Calu3 (cell line): ENCODE data around the gene OR8D1. TPM values are rescaled to one million over a fixed set of nuclear protein-coding genes. Genes with fewer than 3 reads are reported as not detected.

Experiments used
- BruUV-seq: library from RNA; stranded (reverse); fragments of 400-500 nt; replicated peaks from 2 replicates; lab custom pipeline; 2021; lab: Mats Ljungman, UMichigan
- CTCF ChIA-PET: fragments of 300-600 bp; sonication (Branson Sonifier 250); formaldehyde crosslinking; loops from one replicate; lab custom pipeline; 2022; ENCODE audit warnings: antibody characterized with exemption; lab: Charles Lee
- DNase-seq: peaks from one replicate; pipeline ENCODE4 v3.0.0; 2022
- H3K27ac Mint-ChIP-seq: one replicate; pipeline ENCODE4 v1.8.0; 2022; ENCODE audit warnings: mixed read lengths; ENCODE audit not compliant: unreplicated experiment
- H3K27me3 Mint-ChIP-seq: one replicate; pipeline ENCODE4 v1.8.0; 2022; ENCODE audit warnings: mixed read lengths; ENCODE audit not compliant: unreplicated experiment
- H3K36me3 Mint-ChIP-seq: one replicate; pipeline ENCODE4 v1.8.0; 2022; ENCODE audit warnings: mild to moderate bottlenecking, moderate library complexity, mixed read lengths; ENCODE audit not compliant: insufficient read depth, unreplicated experiment
- H3K4me1 Mint-ChIP-seq: one replicate; pipeline ENCODE4 v1.8.0; 2022; ENCODE audit warnings: mild to moderate bottlenecking, low read depth, mixed read lengths; ENCODE audit not compliant: unreplicated experiment
- H3K4me3 Mint-ChIP-seq: one replicate; pipeline ENCODE4 v1.8.0; 2022; ENCODE audit warnings: mild to moderate bottlenecking, low read depth, moderate library complexity, mixed read lengths; ENCODE audit not compliant: unreplicated experiment
- H3K9me3 Mint-ChIP-seq: one replicate; pipeline ENCODE4 v1.8.0; 2022; ENCODE audit warnings: low read depth, mixed read lengths; ENCODE audit not compliant: unreplicated experiment
- intact Hi-C: fragments of 100-400 bp; cut with micrococcal nuclease; formaldehyde crosslinking; loops from one replicate; pipeline ENCODE4 v1.10.0; 2022; ENCODE audit not compliant: unreplicated experiment
- total RNA-seq: library from RNA; stranded (reverse); gene quantifications from 2 replicates; pipeline ENCODE4 v1.2.3, GENCODE V29; 2022
- TF ChIP-seq, protein P1 (sequence below): fragments of 200-600 bp; IDR thresholded peaks from one replicate; pipeline ENCODE4 v1.8.0; 2022; ENCODE audit warnings: antibody characterized with exemption; ENCODE audit not compliant: unreplicated experiment

The OR8D1 gene
- total RNA-seq, 1 experiment from 2014 or later: not detected

DNA sequence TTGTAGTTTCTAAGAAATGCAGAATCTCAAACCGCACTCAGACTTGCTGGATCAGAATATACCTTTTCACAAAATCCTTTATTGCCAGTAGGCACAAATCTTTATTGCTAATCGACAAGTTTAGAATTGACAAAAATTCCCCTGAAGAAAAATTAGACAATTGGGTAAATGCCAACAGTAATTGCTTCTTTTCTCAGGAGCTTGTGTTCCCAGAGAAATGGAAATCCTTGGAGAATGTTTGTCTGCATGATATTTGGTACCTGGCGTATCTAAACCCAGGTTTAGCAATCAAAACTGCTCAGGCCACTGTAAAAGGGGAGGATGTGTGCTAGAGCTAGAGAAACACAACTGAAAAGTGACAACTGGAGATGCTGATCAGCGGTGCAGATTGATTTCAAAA, 57.7 kb downstream of the OR8D1 start, which contains the start of gene OR8G5:
Gene OR8G5 (plus strand): TSS at position 301 of the 400 bp plus-strand sequence. CDS start 8,556 bp downstream, outside the sequence.
- intact Hi-C loops: no loop called here
- no peak for DNase-seq
- no TSS peak for BruUV-seq
- no peak within 1 kb of the TSS for H3K27ac Mint-ChIP-seq
- H3K27me3 Mint-ChIP-seq: no peaks in the 10 kb centered on the region
- CTCF ChIA-PET: no interaction called here
- H3K9me3 Mint-ChIP-seq: peaks cover 3% of the 10 kb centered on the region
- H3K4me3 Mint-ChIP-seq: no peak within 1 kb of the TSS
- no peaks in the 10 kb centered on the region for H3K4me1 Mint-ChIP-seq
- TF ChIP-seq, protein P1, sequence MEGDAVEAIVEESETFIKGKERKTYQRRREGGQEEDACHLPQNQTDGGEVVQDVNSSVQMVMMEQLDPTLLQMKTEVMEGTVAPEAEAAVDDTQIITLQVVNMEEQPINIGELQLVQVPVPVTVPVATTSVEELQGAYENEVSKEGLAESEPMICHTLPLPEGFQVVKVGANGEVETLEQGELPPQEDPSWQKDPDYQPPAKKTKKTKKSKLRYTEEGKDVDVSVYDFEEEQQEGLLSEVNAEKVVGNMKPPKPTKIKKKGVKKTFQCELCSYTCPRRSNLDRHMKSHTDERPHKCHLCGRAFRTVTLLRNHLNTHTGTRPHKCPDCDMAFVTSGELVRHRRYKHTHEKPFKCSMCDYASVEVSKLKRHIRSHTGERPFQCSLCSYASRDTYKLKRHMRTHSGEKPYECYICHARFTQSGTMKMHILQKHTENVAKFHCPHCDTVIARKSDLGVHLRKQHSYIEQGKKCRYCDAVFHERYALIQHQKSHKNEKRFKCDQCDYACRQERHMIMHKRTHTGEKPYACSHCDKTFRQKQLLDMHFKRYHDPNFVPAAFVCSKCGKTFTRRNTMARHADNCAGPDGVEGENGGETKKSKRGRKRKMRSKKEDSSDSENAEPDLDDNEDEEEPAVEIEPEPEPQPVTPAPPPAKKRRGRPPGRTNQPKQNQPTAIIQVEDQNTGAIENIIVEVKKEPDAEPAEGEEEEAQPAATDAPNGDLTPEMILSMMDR: no peak
- no peaks in the 10 kb centered on the region for H3K36me3 Mint-ChIP-seq

Other genes with a start within 250 kb of the OR8D1 start
- gene VWA5A, start 198.5 kb downstream of the OR8D1 start, total RNA-seq: 1.9 and 3.3 TPM in 2 replicates
- not detected in 2 replicates for gene OR10D3, start 130.6 kb downstream of the OR8D1 start, total RNA-seq
- not detected in 2 replicates for gene OR8G1, start 72.9 kb downstream of the OR8D1 start, total RNA-seq
- gene OR8G5, start 57.6 kb downstream of the OR8D1 start, total RNA-seq: not detected in 2 replicates
- not detected in 2 replicates for gene OR8D2, start 6.2 kb upstream of the OR8D1 start, total RNA-seq
- not detected in 2 replicates for gene OR8B2, start 70.5 kb upstream of the OR8D1 start, total RNA-seq
- gene OR8B3, start 85.1 kb upstream of the OR8D1 start, total RNA-seq: not detected in 2 replicates
- gene OR8B4, start 110.9 kb upstream of the OR8D1 start, total RNA-seq: not detected in 2 replicates
- gene OR8B8, start 131.7 kb upstream of the OR8D1 start, total RNA-seq: not detected in 2 replicates
- gene OR8B12, start 229.7 kb upstream of the OR8D1 start, total RNA-seq: not detected in 2 replicates